Measurements from ENCODE around the gene KRTAP5-10. TPM values are rescaled to one million over a fixed set of nuclear protein-coding genes. Genes with fewer than 3 reads are reported as not detected.
A peak's percentile ranks its signal among the peaks of the same experiment; 100 is the strongest.

Gene KRTAP5-10
- total and polyA plus RNA-seq, 2 donors (not counting 1 experiment from before 2014, with no cell fraction given) = not detected

DNA sequence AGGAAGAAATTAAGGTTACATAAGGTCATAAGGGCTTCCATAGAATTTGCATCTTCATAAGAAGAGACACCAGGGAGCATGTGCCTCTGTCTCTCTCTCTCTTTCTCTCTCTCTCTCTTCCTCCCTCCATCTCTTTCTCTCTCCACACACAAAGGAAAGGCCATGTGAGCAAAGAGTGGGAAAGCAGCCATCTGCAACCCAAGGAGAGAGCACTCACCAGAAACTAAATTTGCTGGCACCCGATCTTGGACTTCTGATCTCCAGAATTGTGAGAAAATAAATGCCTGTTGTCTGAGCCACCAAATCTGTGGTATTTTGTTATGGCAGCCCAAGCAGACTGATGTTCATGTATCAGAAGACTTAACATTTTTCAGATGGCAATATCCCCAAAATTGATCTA, 6.4 kb upstream of the KRTAP5-10 start:
- TF ChIP-seq EZH2 (IDR thresholded peaks at IDR 0.05; ENCODE audit: low read length, missing control alignments) = no peak
- TF ChIP-seq, protein P1, sequence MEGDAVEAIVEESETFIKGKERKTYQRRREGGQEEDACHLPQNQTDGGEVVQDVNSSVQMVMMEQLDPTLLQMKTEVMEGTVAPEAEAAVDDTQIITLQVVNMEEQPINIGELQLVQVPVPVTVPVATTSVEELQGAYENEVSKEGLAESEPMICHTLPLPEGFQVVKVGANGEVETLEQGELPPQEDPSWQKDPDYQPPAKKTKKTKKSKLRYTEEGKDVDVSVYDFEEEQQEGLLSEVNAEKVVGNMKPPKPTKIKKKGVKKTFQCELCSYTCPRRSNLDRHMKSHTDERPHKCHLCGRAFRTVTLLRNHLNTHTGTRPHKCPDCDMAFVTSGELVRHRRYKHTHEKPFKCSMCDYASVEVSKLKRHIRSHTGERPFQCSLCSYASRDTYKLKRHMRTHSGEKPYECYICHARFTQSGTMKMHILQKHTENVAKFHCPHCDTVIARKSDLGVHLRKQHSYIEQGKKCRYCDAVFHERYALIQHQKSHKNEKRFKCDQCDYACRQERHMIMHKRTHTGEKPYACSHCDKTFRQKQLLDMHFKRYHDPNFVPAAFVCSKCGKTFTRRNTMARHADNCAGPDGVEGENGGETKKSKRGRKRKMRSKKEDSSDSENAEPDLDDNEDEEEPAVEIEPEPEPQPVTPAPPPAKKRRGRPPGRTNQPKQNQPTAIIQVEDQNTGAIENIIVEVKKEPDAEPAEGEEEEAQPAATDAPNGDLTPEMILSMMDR (conservative IDR thresholded peaks at IDR 0.05 in 1 of 2, IDR thresholded peaks at IDR 0.05 in 1 of 2; ENCODE audit: low read depth in 1 of 2, low read length in 2 of 2) = no peak
- no peak overlapping the region for H3K9ac ChIP-seq (ENCODE audit: insufficient read depth, low read length)
- no peak overlapping the region for H3K4me3 ChIP-seq (replicated peaks in 1 of 4; ENCODE audit: control extremely low read depth in 1 of 4, insufficient read depth in 1 of 4, low read depth in 3 of 4, low read length in 4 of 4)
- no peak overlapping the region for H3K27ac ChIP-seq (ENCODE audit: insufficient read depth, low read length)
- DNase-seq (ENCODE audit: low read depth in 2 of 2) = no peak
- H4K20me1 ChIP-seq (ENCODE audit: control insufficient read depth, extremely low read depth, insufficient read depth, low read length) = no peaks in the 10 kb centered on the region
- no peaks in the 10 kb centered on the region for H3K4me1 ChIP-seq (ENCODE audit: control insufficient read depth, extremely low read depth, insufficient read depth, low read length)
- no peaks in the 10 kb centered on the region for H3K36me3 ChIP-seq (ENCODE audit: control insufficient read depth, insufficient read depth, low read length)
- H3K9me3 ChIP-seq (ENCODE audit: control insufficient read depth, insufficient read depth, low read depth, low read length) = no peaks in the 10 kb centered on the region
- no peaks in the 10 kb centered on the region for H3K27me3 ChIP-seq (ENCODE audit: control insufficient read depth, insufficient read depth, low read length)
- H3K79me2 ChIP-seq (ENCODE audit: control insufficient read depth, insufficient read depth, low read length) = no peaks in the 10 kb centered on the region
- H2AFZ ChIP-seq (ENCODE audit: low read length) = no peak overlapping the region
- H3K4me2 ChIP-seq (ENCODE audit: extremely low read depth, insufficient read depth, low read length) = no peak overlapping the region

DNA sequence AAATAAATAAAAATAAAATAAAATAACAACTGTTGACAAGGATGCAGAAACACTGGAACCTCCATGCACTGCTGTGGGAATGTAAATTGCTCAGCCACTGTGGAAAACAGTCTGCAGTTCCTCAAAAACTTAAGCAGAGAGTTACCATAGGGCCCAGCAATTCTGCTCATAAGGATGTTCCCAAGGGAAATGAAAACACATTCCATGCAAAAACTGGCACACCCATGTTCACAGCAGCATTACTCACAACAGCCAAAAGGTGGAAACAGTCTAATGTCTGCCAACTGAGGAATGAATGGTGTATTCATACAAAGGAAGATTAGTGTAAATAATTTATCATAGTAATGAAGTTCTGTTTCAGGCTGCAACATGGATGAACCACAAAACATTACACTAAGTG, 3.2 kb upstream of the KRTAP5-10 start:
- no peaks in the 10 kb centered on the region for H4K20me1 ChIP-seq (ENCODE audit: control insufficient read depth, extremely low read depth, insufficient read depth, low read length)
- TF ChIP-seq EZH2 (IDR thresholded peaks at IDR 0.05; ENCODE audit: low read length, missing control alignments) = no peak
- TF ChIP-seq, protein P1 (conservative IDR thresholded peaks at IDR 0.05 in 1 of 2, IDR thresholded peaks at IDR 0.05 in 1 of 2; ENCODE audit: low read depth in 1 of 2, low read length in 2 of 2) = no peak
- H3K4me2 ChIP-seq (ENCODE audit: extremely low read depth, insufficient read depth, low read length) = no peak overlapping the region
- no peak overlapping the region for H3K27ac ChIP-seq (ENCODE audit: insufficient read depth, low read length)
- no peaks in the 10 kb centered on the region for H3K9me3 ChIP-seq (ENCODE audit: control insufficient read depth, insufficient read depth, low read depth, low read length)
- DNase-seq (ENCODE audit: low read depth in 2 of 2) = no peak
- no peaks in the 10 kb centered on the region for H3K27me3 ChIP-seq (ENCODE audit: control insufficient read depth, insufficient read depth, low read length)
- H3K4me1 ChIP-seq (ENCODE audit: control insufficient read depth, extremely low read depth, insufficient read depth, low read length) = no peaks in the 10 kb centered on the region
- no peak overlapping the region for H3K9ac ChIP-seq (ENCODE audit: insufficient read depth, low read length)
- no peak overlapping the region for H3K4me3 ChIP-seq (replicated peaks in 1 of 4; ENCODE audit: control extremely low read depth in 1 of 4, insufficient read depth in 1 of 4, low read depth in 3 of 4, low read length in 4 of 4)
- H3K36me3 ChIP-seq (ENCODE audit: control insufficient read depth, insufficient read depth, low read length) = no peaks in the 10 kb centered on the region
- H2AFZ ChIP-seq (ENCODE audit: low read length) = no peak overlapping the region
- no peaks in the 10 kb centered on the region for H3K79me2 ChIP-seq (ENCODE audit: control insufficient read depth, insufficient read depth, low read length)

DNA sequence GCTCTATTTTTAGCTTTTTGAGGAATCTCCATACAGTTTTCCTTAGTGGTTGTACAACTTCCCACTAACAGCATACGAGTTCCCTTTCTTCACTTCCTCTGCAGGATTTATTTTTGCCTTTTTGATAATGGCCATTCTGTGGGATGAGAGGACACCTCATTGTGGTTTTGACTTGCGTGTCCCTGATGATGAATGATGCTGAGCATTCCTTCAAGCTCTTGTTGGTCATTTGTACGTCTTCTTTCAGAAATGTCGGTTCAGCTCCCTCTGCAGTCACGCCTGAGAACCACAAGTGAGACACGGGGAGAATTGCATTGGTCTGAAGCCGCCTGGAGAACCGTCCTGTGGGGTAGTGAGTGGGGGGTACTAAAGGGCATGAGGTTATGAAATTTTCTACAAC, 2.0 kb upstream of the KRTAP5-10 start:
- H3K79me2 ChIP-seq (ENCODE audit: control insufficient read depth, insufficient read depth, low read length) = no peaks in the 10 kb centered on the region
- no peak overlapping the region for H3K4me2 ChIP-seq (ENCODE audit: extremely low read depth, insufficient read depth, low read length)
- no peaks in the 10 kb centered on the region for H3K9me3 ChIP-seq (ENCODE audit: control insufficient read depth, insufficient read depth, low read depth, low read length)
- H2AFZ ChIP-seq (ENCODE audit: low read length) = no peak overlapping the region
- peak; percentile 29 to 39 for DNase-seq (ENCODE audit: low read depth in 2 of 2)
- no peak overlapping the region for H3K9ac ChIP-seq (ENCODE audit: insufficient read depth, low read length)
- H3K27ac ChIP-seq (ENCODE audit: insufficient read depth, low read length) = no peak overlapping the region
- H3K36me3 ChIP-seq (ENCODE audit: control insufficient read depth, insufficient read depth, low read length) = no peaks in the 10 kb centered on the region
- no peaks in the 10 kb centered on the region for H3K27me3 ChIP-seq (ENCODE audit: control insufficient read depth, insufficient read depth, low read length)
- H3K4me3 ChIP-seq (replicated peaks in 1 of 4; ENCODE audit: control extremely low read depth in 1 of 4, insufficient read depth in 1 of 4, low read depth in 3 of 4, low read length in 4 of 4) = no peak overlapping the region
- no peak for TF ChIP-seq EZH2 (IDR thresholded peaks at IDR 0.05; ENCODE audit: low read length, missing control alignments)
- TF ChIP-seq, protein P1 (conservative IDR thresholded peaks at IDR 0.05 in 1 of 2, IDR thresholded peaks at IDR 0.05 in 1 of 2; ENCODE audit: low read depth in 1 of 2, low read length in 2 of 2) = peak; percentile 26 to 48
- H3K4me1 ChIP-seq (ENCODE audit: control insufficient read depth, extremely low read depth, insufficient read depth, low read length) = no peaks in the 10 kb centered on the region
- H4K20me1 ChIP-seq (ENCODE audit: control insufficient read depth, extremely low read depth, insufficient read depth, low read length) = no peaks in the 10 kb centered on the region

All from fibroblast of lung (primary cell).